Cerebellar cortex (tissue), 1 donor: ENCODE results near the gene OTOP2.

Experiments used
- DNase-seq: peaks from one replicate; pipeline ENCODE4 v3.0.0-alpha.2; 2015; ENCODE audit warnings: low spot score

Gene OTOP2

DNA sequence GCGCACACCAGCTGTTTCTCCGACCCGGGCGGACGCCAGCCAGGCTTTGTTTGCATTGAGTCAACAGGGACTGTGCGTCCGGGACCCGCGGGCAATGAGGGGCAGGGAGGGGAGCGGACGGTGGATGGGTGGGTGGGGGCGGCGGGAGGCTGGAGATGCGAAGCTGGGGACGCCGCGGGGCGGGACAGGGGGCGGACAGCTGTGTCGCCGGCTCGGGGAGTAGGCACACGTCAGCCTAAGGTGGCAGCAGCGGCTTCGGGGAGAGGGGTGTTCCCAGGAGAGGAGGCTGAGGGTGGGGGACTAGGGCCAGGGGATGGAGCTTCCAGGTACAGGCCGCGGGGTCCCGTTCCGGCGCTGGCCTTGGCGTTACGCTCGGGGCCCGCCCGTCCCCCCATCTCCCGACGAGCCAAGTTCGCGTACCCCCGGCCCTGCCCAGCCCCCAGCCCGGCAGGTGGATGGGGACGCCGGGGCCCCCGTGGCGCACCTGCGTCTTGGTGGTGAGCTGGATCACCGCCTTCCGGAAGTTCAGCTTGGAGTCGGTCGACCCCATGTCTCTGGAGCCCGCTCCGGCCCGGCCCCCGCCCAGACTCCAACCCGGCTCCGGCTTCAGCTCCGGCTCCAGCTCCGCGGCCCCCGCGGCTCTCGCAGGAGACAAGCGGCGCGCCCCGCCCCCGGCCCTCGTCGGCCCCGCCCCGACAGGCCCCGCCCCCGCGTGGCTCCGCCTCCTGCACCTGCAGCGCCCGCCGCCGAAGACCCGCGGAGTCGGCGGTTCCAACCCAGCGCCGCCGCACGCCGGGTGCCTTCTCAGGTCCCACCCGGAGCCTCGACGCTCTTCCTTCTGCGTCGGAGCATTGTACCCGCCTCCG is 48.3 kb downstream of the OTOP2 start, which contains the start of gene HID1:
Gene HID1, minus strand, starts transcription at position 653 of the 866 bp plus-strand sequence. Its CDS starts 103 bp downstream, at position 550.
- peak; percentile 68 for DNase-seq

DNA sequence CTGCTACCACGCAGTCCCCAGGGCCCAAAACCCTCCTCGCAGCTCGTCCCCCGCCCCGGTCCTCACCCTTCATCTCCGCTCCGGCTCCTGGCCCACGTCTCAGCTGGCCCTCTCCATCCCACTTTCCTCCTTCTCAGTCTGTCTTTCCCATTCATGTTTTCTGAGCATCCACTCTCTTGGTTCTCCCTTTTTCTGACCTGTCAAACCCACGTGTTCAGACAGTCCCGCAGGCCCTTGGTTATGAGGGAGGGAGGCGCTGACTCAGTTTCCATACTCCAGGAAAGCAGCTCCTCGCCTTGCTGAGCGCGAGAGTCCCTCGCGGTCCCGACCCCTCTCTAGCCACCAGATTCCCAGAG is 48.9 kb downstream of the OTOP2 start:
- DNase-seq, result no peak

DNA sequence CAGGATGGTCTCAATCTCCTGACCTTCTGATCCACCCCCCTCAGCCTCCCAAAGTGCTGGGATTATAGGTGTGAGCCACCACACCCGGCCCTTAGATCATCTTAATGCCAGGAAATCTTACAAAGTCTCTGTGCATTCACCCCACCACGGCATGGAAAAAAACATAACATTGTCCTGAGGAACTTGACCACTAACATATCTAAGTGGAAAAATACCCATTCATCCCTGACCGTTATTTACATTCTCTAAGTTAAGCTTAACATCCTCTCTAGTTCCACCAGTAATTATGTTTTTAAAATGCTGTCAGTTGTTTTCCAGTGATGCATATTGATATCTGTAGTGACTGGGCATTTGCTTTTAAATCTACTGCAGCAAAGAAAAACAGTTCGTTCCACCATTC is 51.9 kb downstream of the OTOP2 start:
- DNase-seq, result no peak

DNA sequence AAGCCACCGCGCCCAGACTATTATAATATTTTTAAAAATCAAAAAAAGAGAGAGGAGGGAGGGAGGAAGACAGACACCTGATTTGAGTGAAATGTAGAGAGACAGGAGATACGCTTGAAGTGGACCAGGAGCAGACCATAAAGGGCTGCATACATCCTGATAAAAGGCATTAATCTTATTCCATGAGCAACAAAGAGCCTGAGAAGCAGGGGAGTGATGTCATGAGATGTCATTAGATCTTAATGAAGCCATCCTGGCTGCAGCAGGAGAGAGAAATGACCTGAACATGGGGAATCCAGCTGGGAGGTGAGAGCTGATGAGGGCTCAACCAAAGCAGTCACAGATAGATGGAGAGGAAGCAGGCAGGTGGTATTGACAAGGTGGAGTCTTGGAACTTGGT is 53.7 kb downstream of the OTOP2 start:
- no peak for DNase-seq

DNA sequence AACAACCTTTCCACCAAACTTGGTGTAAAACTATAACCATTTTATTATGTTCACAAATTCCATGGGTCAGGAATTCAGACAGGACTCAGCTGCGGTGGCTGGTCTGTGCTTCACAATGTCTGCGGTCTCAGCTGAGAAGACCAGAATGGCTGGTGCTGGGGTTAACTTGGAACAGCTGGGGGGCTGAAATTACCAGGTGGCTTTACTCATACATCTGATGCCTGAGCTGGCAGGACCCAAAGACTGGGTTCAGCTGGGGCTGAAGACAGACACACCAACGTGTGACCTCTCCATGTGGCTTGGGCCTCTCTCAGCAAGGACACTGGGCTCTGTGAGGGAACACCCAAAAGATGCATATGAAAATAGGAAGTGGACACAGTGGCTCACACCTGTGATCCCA is 54.2 kb downstream of the OTOP2 start:
- no peak for DNase-seq

DNA sequence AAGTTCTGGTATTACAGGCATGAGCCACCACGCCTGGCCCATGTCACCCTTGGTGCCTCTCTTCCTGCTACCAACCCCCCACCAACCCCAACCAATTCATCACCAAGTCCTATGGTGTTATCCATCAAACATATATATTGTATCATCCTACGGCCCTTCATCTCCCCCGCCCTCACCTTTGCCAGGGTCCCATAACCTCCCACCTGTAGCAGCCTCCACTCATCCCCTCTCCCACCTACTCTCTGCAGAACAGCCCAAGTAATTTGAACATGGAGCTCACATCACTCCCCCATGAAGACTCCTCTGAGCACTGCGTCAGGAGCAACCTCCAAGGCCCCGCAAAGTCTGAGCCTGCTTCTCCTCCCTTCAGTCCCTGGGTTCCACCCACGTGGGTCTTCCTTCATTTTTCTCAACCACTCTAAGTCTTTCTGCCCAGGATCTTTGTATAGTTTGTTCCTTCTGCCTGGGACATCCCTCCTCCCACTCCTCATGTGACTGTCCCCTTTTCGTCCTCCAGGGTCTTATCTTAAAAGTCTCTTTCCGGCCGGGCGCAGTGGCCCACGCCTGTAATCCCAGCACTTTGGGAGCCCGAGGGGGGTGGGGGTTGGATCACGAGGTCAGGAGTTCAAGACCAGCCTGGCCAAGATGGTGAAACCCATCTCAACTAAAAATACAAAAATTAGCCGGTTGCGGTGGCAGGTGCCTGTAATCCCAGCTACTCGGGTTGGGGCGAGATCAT is 55.5 kb downstream of the OTOP2 start:
- DNase-seq, result no peak

DNA sequence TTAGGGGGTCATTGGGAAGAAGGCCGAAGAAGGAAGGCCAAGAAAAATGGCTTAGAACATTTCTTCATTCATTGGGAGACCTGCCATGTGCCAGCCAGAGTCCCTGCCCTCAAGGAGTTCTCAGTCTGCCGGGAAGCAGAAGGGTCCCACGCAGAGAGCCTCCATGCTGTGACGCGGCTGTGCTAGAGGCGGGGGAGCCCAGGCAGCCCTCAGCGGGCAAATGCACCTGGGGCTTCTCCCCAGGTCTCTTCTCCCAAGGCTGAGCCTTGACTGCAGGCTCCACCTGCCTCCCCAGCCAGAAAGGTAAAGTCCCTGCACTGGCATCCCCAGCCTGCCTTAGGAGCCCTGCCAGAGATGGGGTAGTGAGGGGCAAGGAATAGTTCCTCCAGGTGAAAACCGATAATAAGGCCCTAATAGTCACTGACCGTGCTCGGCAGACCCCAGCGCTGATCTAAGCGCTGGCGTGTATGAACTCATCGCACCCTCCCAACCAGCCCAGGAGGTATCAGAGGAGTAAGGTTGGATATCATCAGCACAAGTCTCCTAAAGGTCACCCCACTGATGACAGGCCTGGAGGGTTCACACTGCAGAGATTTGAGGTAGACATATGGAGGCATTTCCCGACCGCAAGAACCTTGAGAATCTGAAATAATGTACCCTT is 57.4 kb downstream of the OTOP2 start:
- no peak for DNase-seq

DNA sequence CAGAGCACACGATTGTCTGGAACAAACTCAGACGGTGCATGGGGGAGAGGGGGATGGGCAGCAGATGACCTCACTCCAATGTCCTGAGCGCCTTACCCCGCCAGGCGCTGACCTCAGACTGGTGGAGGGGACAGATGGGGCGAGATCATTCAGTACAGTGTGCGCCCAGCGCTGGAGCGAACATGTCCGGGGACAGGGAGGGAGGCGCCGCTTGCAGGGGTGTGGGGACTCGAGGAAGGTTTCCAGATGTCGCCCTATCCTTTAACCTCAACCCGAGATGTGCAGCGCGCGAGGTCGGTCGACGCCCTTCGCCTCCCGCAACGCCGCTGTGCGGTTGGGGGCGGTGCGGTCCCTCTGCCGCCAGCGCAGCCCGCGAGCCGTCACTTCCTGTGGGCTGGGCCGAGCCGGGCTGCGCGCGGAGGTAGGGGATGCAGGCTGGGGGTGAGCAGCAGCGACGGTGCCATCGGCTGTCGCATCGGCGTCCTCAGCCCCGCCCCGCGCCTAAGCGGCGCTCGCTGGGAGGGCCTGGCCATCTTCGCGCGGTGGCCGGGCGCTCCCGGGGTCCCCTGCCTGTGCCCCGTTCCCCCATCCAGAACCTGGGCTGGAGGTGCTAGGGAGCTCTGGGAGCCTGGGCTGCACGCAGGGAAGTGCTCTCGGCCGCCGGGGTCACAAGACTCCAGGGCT is 58.0 kb downstream of the OTOP2 start:
- peak; percentile 82 for DNase-seq

DNA sequence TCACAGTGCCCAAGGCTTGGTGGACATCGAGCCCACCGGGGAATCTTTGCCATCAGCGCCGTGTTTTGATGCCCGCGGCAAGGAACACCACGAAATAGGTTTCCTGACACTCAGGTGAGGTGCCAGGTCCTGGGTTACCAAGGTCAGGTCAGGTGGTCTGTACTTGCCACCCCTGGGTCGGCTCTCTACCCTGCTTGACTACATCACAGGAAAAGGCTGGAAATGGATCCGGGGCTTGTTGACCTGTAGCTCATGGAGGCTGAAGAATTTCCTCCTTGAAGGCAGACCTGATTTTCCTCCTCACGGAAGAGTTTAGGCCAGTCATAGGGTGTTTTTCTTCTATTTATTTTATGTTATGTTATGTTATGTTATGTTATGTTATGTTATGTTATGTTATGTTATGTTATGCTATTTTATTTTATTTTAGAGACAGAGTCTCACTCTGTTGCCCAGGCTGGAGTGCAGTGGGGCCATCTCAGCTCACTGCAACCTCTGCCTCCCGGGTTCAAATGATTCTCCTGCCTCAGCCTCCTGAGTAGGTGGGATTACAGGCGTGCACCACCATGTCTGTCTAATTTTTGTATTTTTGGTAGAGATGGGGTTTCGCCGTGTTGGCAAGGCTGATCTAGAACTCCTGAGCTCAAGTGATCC is 58.7 kb downstream of the OTOP2 start:
- DNase-seq, result peak; percentile 74
